Panc1 (cell line): ENCODE data around the gene QRFP.

Experiments used
- POLR2AphosphoS5 ChIP-seq: IDR thresholded peaks from 2 replicates; pipeline ENCODE4 v1.6.1; 2012; ENCODE audit warnings: mild to moderate bottlenecking, low read depth, low read length, moderate library complexity
- TF ChIP-seq, protein P1 (sequence below): fragments of 450-650 bp; IDR thresholded peaks from 2 replicates; pipeline ENCODE4 v1.5.1; 2017; ENCODE audit warnings: mild to moderate bottlenecking

DNA sequence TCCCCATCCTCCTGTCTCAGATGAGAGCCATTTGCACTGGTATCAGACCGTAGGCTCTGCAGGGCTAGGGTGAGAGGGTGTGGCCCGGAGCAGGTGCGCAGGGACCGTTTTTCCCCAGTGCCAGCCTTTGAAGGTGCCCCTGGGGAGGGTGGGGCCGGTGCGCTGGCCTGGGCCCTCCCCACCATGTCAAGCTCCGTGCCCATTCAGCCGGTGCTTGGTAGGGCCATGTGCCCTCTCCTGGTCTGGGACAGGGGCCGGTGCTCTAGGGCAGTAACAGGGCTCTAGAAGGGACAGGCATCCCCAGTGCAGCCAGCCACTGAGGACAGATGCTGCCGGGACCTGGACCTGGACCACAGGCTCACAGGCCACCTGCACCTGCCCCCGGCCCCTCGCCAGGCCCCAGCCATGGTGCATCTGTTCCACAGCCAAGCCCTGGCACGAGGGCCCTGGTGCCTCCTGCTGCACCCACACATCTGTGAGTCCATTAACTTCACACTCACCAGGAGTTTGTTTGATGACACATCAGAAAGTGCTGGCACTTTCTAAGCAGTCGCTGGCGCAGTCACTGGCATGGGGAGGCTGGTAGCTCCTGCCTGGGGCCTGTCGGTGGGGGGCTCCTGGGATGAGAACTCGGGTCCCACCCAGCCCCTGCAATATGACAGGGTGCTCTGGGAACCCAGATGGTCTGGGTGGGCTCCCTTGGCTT lies 5.0 kb upstream of the QRFP start:
- TF ChIP-seq, protein P1, sequence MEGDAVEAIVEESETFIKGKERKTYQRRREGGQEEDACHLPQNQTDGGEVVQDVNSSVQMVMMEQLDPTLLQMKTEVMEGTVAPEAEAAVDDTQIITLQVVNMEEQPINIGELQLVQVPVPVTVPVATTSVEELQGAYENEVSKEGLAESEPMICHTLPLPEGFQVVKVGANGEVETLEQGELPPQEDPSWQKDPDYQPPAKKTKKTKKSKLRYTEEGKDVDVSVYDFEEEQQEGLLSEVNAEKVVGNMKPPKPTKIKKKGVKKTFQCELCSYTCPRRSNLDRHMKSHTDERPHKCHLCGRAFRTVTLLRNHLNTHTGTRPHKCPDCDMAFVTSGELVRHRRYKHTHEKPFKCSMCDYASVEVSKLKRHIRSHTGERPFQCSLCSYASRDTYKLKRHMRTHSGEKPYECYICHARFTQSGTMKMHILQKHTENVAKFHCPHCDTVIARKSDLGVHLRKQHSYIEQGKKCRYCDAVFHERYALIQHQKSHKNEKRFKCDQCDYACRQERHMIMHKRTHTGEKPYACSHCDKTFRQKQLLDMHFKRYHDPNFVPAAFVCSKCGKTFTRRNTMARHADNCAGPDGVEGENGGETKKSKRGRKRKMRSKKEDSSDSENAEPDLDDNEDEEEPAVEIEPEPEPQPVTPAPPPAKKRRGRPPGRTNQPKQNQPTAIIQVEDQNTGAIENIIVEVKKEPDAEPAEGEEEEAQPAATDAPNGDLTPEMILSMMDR: no peak
- TF ChIP-seq POLR2AphosphoS5: no peak
